Measurements from ENCODE around the gene NOL9. TPM values are rescaled to one million over a fixed set of nuclear protein-coding genes. Genes with fewer than 3 reads are reported as not detected.

Gene NOL9
- total and polyA plus RNA-seq, 9 of the 15 experiments (the other 6 are each of a cell fraction or from before 2014, with no cell fraction given), result 5.6 to 76.5 (median 47.3) TPM

- TF ChIP-seq ZNF766 (CRISPR knock-in tag; conservative IDR thresholded peaks at IDR 0.05) (no peak; the same call in 1 of the 2 replicates), ZNF644 (tag; IDR thresholded peaks at IDR 0.05; ENCODE audit: low read depth) (0 out of 2 replicates have a peak, but pooled peaks have one; percentile 10), ZNF77 (CRISPR knock-in tag; IDR thresholded peaks at IDR 0.05) (no peak), ZNF24 (IDR thresholded peaks at IDR 0.05) (peak; percentile 64), MED1 (CRISPR knock-in tag; IDR thresholded peaks at IDR 0.05; ENCODE audit: borderline replicate concordance) (no peak), SIN3B (IDR thresholded peaks at IDR 0.05; ENCODE audit: low read depth) (peak; percentile 77; the same call in 1 of the 2 replicates), MTA1 (IDR thresholded peaks at IDR 0.05; ENCODE audit: borderline replicate concordance) (no peak), EZH2 (IDR thresholded peaks at IDR 0.05; ENCODE audit: borderline replicate concordance, low read depth, low read length) (no peak), SIN3A (IDR thresholded peaks at IDR 0.05; ENCODE audit: borderline replicate concordance in 2 of 2, control insufficient read depth in 1 of 2, low read depth in 2 of 2, low read length in 2 of 2) (peak in 1 of 2 experiments; percentile 45; a peak in 2 of 4 replicates), RBM15 (IDR thresholded peaks at IDR 0.05; ENCODE audit: insufficient read depth, low read length) (no peak), TAF9B (IDR thresholded peaks at IDR 0.05; ENCODE audit: partially characterized antibody) (no peak), RBM14 (IDR thresholded peaks at IDR 0.05; ENCODE audit: borderline replicate concordance, insufficient read depth, low read depth, low read length) (no peak), CEBPG (CRISPR knock-in tag; IDR thresholded peaks at IDR 0.05) (no peak), CEBPG (tag; conservative IDR thresholded peaks at IDR 0.05 in 1 of 2, IDR thresholded peaks at IDR 0.05 in 1 of 2) (no peak), ZFP1 (CRISPR knock-in tag; IDR thresholded peaks at IDR 0.05) (no peak), MCM3 (IDR thresholded peaks at IDR 0.05) (no peak), YBX1 (IDR thresholded peaks at IDR 0.05) (no peak), ZFX (CRISPR knock-in tag; IDR thresholded peaks at IDR 0.05) (peak; percentile 71), SMARCB1 (IDR thresholded peaks at IDR 0.05; ENCODE audit: insufficient read length, low read depth) (no peak), ZNF184 (CRISPR knock-in tag; IDR thresholded peaks at IDR 0.05) (no peak), ZEB2 (IDR thresholded peaks at IDR 0.05) (no peak), LEF1 (IDR thresholded peaks at IDR 0.05) (no peak), MYNN (IDR thresholded peaks at IDR 0.05) (no peak), MYNN (CRISPR knock-in tag; IDR thresholded peaks at IDR 0.05) (no peak)
- TF ChIP-seq, protein P1, sequence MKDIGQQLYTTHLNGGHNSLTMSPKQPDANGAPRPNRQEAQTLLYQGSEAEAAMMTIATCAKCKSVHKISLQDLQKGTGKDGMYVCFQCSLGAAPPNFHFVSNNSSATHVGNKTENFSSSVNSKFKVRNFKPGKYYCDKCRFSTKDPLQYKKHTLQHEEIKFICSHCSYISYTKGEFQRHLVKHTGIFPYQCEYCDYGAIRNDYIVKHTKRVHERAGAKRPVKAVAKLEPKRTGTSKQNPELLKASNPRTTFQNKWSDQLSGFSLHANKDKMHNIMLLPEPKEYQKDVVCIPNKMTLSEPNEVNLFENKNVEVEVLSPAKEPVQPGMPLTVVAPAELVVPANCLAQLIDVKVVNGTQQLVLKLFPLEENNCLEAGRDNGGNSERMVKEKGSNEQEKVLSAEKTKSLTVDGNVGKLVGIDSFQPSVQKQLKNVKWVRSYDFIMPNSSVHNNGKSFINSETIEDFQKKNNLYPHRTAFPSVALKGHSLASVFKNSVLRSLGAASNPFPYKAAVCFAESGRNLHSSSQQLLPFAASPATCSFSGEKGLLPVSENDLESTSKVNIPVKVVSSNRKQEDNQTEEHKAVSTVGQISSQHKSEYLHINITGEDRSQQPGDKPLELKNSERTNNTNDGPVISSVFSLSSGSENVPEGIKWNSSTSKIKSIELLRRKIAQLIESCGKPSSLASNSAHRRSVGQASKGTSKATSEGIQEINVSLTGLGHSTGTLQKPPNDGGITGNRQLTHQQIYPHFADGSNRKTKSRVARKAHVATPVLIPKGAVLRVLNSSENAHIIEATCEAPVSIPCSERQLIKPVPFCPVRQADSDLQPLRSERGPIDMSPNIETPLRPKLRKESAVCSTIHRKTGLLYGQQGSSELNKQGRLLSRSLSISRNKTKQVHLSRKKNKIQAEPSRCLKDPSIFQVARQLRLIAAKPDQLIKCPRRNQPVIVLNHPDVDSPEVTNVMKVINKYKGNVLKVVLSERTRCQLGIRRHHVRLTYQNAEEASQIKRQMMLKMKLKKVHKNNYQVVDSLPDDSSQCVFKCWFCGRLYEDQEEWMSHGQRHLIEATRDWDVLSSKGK (CRISPR knock-in tag; IDR thresholded peaks at IDR 0.05), result no peak
- TF ChIP-seq, protein P2, sequence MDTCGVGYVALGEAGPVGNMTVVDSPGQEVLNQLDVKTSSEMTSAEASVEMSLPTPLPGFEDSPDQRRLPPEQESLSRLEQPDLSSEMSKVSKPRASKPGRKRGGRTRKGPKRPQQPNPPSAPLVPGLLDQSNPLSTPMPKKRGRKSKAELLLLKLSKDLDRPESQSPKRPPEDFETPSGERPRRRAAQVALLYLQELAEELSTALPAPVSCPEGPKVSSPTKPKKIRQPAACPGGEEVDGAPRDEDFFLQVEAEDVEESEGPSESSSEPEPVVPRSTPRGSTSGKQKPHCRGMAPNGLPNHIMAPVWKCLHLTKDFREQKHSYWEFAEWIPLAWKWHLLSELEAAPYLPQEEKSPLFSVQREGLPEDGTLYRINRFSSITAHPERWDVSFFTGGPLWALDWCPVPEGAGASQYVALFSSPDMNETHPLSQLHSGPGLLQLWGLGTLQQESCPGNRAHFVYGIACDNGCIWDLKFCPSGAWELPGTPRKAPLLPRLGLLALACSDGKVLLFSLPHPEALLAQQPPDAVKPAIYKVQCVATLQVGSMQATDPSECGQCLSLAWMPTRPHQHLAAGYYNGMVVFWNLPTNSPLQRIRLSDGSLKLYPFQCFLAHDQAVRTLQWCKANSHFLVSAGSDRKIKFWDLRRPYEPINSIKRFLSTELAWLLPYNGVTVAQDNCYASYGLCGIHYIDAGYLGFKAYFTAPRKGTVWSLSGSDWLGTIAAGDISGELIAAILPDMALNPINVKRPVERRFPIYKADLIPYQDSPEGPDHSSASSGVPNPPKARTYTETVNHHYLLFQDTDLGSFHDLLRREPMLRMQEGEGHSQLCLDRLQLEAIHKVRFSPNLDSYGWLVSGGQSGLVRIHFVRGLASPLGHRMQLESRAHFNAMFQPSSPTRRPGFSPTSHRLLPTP (IDR thresholded peaks at IDR 0.05; ENCODE audit: borderline replicate concordance, extremely low read depth, insufficient read length), result no peak
Measured at GRCh38 chr1:6602669-6603237, 48.4 kb upstream of the NOL9 start, which contains the start of gene KLHL21 (continued).
